Smooth muscle cell of bladder (primary cell): ENCODE data around the gene NPHS2. TPM values are rescaled to one million over a fixed set of nuclear protein-coding genes. Genes with fewer than 3 reads are reported as not detected.

Source experiments
- total RNA-seq: library from RNA; depleted of rRNA; stranded (reverse); fragments of >200 nt; gene quantifications from 2 replicates; pipeline ENCODE4 v1.2.3, GENCODE V29; 2014

The NPHS2 gene
- not detected in 2 replicates for total RNA-seq

GRCh38 chr1:179575497-179576314 is at the start of gene NPHS2:
Gene NPHS2 (minus strand): TSS chr1:179575948. CDS start chr1:179575864, 84 bp downstream.

GRCh38 chr1:179591592-179592580 is 16.1 kb upstream of the NPHS2 start, which contains the start of gene TDRD5:
Gene TDRD5 (plus strand): TSS chr1:179591832. CDS start chr1:179592616, 784 bp downstream.

Other genes starting within 250 kb of the NPHS2 start
- gene AXDND1, start 210.0 kb downstream of the NPHS2 start, total RNA-seq = 0.14 and 0.28 TPM in 2 replicates
- gene TDRD5, start 15.9 kb upstream of the NPHS2 start, total RNA-seq = not detected in 2 replicates
- under 0.01 TPM in 2 replicates for gene FAM163A, start 167.3 kb upstream of the NPHS2 start, total RNA-seq